Activated effector memory CD4-positive, alpha-beta T cell treated with Interleukin-2 at 50 U/mL for 16 hours (primary cell): Measurements from ENCODE around the gene IGF1.
"Not testable (repeated sequence)": the region's sequence is repeated elsewhere in the genome, so short reads cannot be mapped to it uniquely, and the experiment has no call there.

Source experiments
- DNase-seq: peaks from one replicate; pipeline ENCODE4 v3.0.0-alpha.2; 2020

IGF1 gene

GRCh38 chr12:102454808-102455760 is 25.3 kb downstream of the IGF1 start:
- DNase-seq, result no peak

GRCh38 chr12:102454330-102454729 is 26.0 kb downstream of the IGF1 start:
- DNase-seq, result no peak

GRCh38 chr12:102452605-102453004 is 27.8 kb downstream of the IGF1 start:
- DNase-seq, result no peak

- DNase-seq, result not testable (repeated sequence)
These were observed 31.3 kb downstream of the IGF1 start for GRCh38 chr12:102449018-102449417.

GRCh38 chr12:102447426-102447825 is 32.9 kb downstream of the IGF1 start:
- DNase-seq, result not testable (repeated sequence)

- no peak for DNase-seq
These were observed 35.7 kb downstream of the IGF1 start for GRCh38 chr12:102444707-102445106.

- no peak for DNase-seq
These were observed 36.3 kb downstream of the IGF1 start for GRCh38 chr12:102444093-102444492.

GRCh38 chr12:102441077-102441596 is 39.2 kb downstream of the IGF1 start:
- no peak for DNase-seq

- no peak for DNase-seq
These were observed 40.6 kb downstream of the IGF1 start for GRCh38 chr12:102439426-102440405.

GRCh38 chr12:102438827-102439210 is 41.5 kb downstream of the IGF1 start:
- DNase-seq, result no peak

- DNase-seq, result no peak
These were observed 42.1 kb downstream of the IGF1 start for GRCh38 chr12:102438047-102438826.

GRCh38 chr12:102437511-102437910 is 42.9 kb downstream of the IGF1 start:
- DNase-seq, result no peak

GRCh38 chr12:102436867-102437266 is 43.5 kb downstream of the IGF1 start:
- no peak for DNase-seq

- DNase-seq, result no peak
These were observed 44.4 kb downstream of the IGF1 start for GRCh38 chr12:102435827-102436436.

- DNase-seq, result no peak
These were observed 47.1 kb downstream of the IGF1 start for GRCh38 chr12:102433304-102433703.

GRCh38 chr12:102430661-102431060 is 49.7 kb downstream of the IGF1 start:
- no peak for DNase-seq

- no peak for DNase-seq
These were observed 50.9 kb downstream of the IGF1 start for GRCh38 chr12:102429211-102430154.

GRCh38 chr12:102427543-102427941 is 52.8 kb downstream of the IGF1 start:
- no peak for DNase-seq

GRCh38 chr12:102426599-102427542 is 53.5 kb downstream of the IGF1 start:
- no peak for DNase-seq
